HEK293 (cell line): ENCODE measurements around the gene DMAC2L.

Experiments used
- CTCF ChIA-PET: fragments of 350-600 bp; formaldehyde crosslinking; extraction: SDS; loops from one replicate; lab custom pipeline; 2021; ENCODE audit warnings: antibody characterized with exemption; lab: Yijun Ruan, JAX
- POLR2A ChIA-PET: fragments of 300-600 bp; formaldehyde crosslinking; extraction: SDS; loops from one replicate; lab custom pipeline; 2020; ENCODE audit warnings: antibody characterized with exemption, inconsistent platforms; lab: Yijun Ruan, JAX
- H3K27ac ChIP-seq: fragments of 200-500 bp; sonication (Bioruptor generic); 2 replicates; pipeline ENCODE4 v1.5.1; 2014; ENCODE audit warnings: low read depth, low read length, control low read depth, inconsistent platforms; ENCODE audit errors: extremely low read depth
- H3K36me3 ChIP-seq, 2 experiments: fragments of 200-500 bp in 1 of 2; sonication (Bioruptor generic) in 1 of 2; 1 replicate in 1 of 2; 2 replicates in 1 of 2; pipeline ENCODE4 v1.5.1; 2014 to 2017; ENCODE audit warnings: inconsistent platforms in 2 of 2, low read length in 2 of 2; ENCODE audit not compliant: control insufficient read depth in 2 of 2, insufficient read depth in 1 of 2
- H3K4me1 ChIP-seq: fragments of 200-500 bp; sonication (Bioruptor generic); 2 replicates; pipeline ENCODE4 v1.5.1; 2014; ENCODE audit warnings: mild to moderate bottlenecking, low read length, inconsistent platforms; ENCODE audit not compliant: control insufficient read depth, insufficient read depth
- H3K4me3 ChIP-seq: 2 replicates; pipeline ENCODE4 v1.5.1; 2011; ENCODE audit warnings: low read depth, mild to moderate bottlenecking, control low read depth, low read length, moderate library complexity
- H3K9me3 ChIP-seq: fragments of 200-500 bp; sonication (Bioruptor generic); 2 replicates; pipeline ENCODE4 v1.5.1; 2014; ENCODE audit warnings: low read depth, low read length, inconsistent platforms; ENCODE audit not compliant: control insufficient read depth, insufficient read depth
- HOXC10 ChIP-seq: sonication (generic); formaldehyde crosslinking; IDR thresholded peaks from 2 replicates; pipeline ENCODE4 v1.8.1; 2023; ENCODE audit warnings: mild to moderate bottlenecking, missing genetic modification reagents
- REPIN1 ChIP-seq: fragments of 450-650 bp; formaldehyde crosslinking; IDR thresholded peaks from 2 replicates; pipeline ENCODE4 v1.5.1; 2017; ENCODE audit warnings: missing biosample characterization, missing genetic modification characterization, low read depth
- SETDB1 ChIP-seq: IDR thresholded peaks from one replicate; pipeline ENCODE4 v1.6.1; 2017; ENCODE audit warnings: mild to moderate bottlenecking, low read length, moderate library complexity, mixed read lengths; ENCODE audit not compliant: insufficient read length
- SP7 ChIP-seq: fragments of 450-650 bp; formaldehyde crosslinking; IDR thresholded peaks from 2 replicates; pipeline ENCODE4 v1.5.1; 2016; ENCODE audit warnings: missing biosample characterization, missing genetic modification characterization
- ZFHX2 ChIP-seq: fragments of 450-650 bp; formaldehyde crosslinking; conservative IDR thresholded peaks from 2 replicates; pipeline ENCODE4 v1.5.1; 2016; ENCODE audit warnings: missing biosample characterization, missing genetic modification characterization
- ZNF132 ChIP-seq: fragments of 450-650 bp; formaldehyde crosslinking; IDR thresholded peaks from 2 replicates; pipeline ENCODE4 v1.5.1; 2017; ENCODE audit warnings: missing biosample characterization, missing genetic modification characterization, borderline replicate concordance
- ZNF157 ChIP-seq: fragments of 450-650 bp; formaldehyde crosslinking; IDR thresholded peaks from 2 replicates; pipeline ENCODE4 v1.5.1; 2016; ENCODE audit warnings: missing biosample characterization, missing genetic modification characterization
- ZNF23 ChIP-seq: fragments of 450-650 bp; formaldehyde crosslinking; IDR thresholded peaks from 2 replicates; pipeline ENCODE4 v1.5.1; 2016; ENCODE audit warnings: missing biosample characterization, missing genetic modification characterization, borderline replicate concordance
- ZNF24 ChIP-seq: fragments of 450-650 bp; formaldehyde crosslinking; IDR thresholded peaks from 2 replicates; pipeline ENCODE4 v1.5.1; 2016; ENCODE audit warnings: missing biosample characterization, missing genetic modification characterization
- ZNF510 ChIP-seq: fragments of 450-650 bp; formaldehyde crosslinking; IDR thresholded peaks from 2 replicates; pipeline ENCODE4 v1.5.1; 2018; ENCODE audit warnings: mild to moderate bottlenecking, missing genetic modification characterization, missing biosample characterization; ENCODE audit not compliant: insufficient replicate concordance
- ZNF623 ChIP-seq: fragments of 450-650 bp; formaldehyde crosslinking; IDR thresholded peaks from 2 replicates; pipeline ENCODE4 v1.5.1; 2016; ENCODE audit warnings: missing biosample characterization, missing genetic modification characterization
- ZNF626 ChIP-seq: fragments of 450-650 bp; sonication (Bioruptor Pico); formaldehyde crosslinking; IDR thresholded peaks from 2 replicates; pipeline ENCODE4 v1.5.1; 2018; ENCODE audit warnings: missing biosample characterization, missing genetic modification characterization, inconsistent platforms
- ZNF768 ChIP-seq: fragments of 450-650 bp; formaldehyde crosslinking; IDR thresholded peaks from 2 replicates; pipeline ENCODE4 v1.5.1; 2018; ENCODE audit warnings: missing biosample characterization, mild to moderate bottlenecking, missing genetic modification characterization
- ZSCAN30 ChIP-seq: fragments of 450-650 bp; IDR thresholded peaks from 2 replicates; pipeline ENCODE4 v1.5.1; 2018; ENCODE audit warnings: missing biosample characterization, mild to moderate bottlenecking, missing genetic modification characterization, moderate library complexity
- ZXDB ChIP-seq: fragments of 450-650 bp; formaldehyde crosslinking; IDR thresholded peaks from 2 replicates; pipeline ENCODE4 v1.5.1; 2016; ENCODE audit warnings: missing biosample characterization, missing genetic modification characterization
- TF ChIP-seq, protein P1 (sequence below): fragments of 450-650 bp; formaldehyde crosslinking; IDR thresholded peaks from 2 replicates; pipeline ENCODE4 v1.5.1; 2017; ENCODE audit warnings: missing biosample characterization, missing genetic modification characterization
- TF ChIP-seq, protein P2 (sequence below): fragments of 450-650 bp; formaldehyde crosslinking; conservative IDR thresholded peaks from 2 replicates; pipeline ENCODE4 v1.5.1; 2016; ENCODE audit warnings: low read depth, missing biosample characterization, missing genetic modification characterization
- TF ChIP-seq, protein P3 (sequence below): fragments of 450-650 bp; formaldehyde crosslinking; IDR thresholded peaks from 2 replicates; pipeline ENCODE4 v1.5.1; 2016; ENCODE audit warnings: missing biosample characterization, missing genetic modification characterization

The DMAC2L gene

DNA sequence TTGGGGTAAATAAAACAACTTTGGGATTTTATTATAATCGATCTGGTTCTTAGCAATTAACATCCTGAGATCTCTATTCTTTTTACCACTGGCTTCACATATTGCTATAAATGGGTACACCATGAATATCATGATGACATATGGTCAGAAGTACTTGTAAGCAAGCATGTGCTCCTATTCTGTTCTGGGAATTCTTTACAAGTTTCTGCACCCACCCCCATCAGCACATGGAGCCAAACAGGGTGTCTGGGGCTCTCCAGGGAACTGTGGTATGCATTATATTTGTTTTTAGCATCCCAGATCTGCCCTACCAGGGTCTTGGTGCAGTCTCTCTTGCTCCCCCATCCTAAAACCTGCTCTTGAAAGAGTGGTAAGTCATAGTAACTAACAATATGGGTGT, 31.3 kb downstream of the DMAC2L start:
- TF ChIP-seq ZNF132 (tag by site-specific recombination) (no peak), ZFHX2 (tag by site-specific recombination) (no peak), REPIN1 (no peak), ZSCAN30 (tag by site-specific recombination) (no peak), ZNF510 (tag by site-specific recombination) (no peak), ZNF157 (tag by site-specific recombination) (no peak), SETDB1 (no peak), ZNF23 (tag by site-specific recombination) (no peak), ZNF623 (tag by site-specific recombination) (no peak), ZNF24 (tag by site-specific recombination) (no peak), SP7 (tag by site-specific recombination) (no peak), ZNF626 (tag by site-specific recombination) (no peak), ZXDB (tag by site-specific recombination) (no peak), ZNF768 (no peak), HOXC10 (CRISPR knock-in tag) (no peak)
- TF ChIP-seq, protein P1, sequence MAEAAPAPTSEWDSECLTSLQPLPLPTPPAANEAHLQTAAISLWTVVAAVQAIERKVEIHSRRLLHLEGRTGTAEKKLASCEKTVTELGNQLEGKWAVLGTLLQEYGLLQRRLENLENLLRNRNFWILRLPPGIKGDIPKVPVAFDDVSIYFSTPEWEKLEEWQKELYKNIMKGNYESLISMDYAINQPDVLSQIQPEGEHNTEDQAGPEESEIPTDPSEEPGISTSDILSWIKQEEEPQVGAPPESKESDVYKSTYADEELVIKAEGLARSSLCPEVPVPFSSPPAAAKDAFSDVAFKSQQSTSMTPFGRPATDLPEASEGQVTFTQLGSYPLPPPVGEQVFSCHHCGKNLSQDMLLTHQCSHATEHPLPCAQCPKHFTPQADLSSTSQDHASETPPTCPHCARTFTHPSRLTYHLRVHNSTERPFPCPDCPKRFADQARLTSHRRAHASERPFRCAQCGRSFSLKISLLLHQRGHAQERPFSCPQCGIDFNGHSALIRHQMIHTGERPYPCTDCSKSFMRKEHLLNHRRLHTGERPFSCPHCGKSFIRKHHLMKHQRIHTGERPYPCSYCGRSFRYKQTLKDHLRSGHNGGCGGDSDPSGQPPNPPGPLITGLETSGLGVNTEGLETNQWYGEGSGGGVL (tag by site-specific recombination): no peak
- TF ChIP-seq, protein P2, sequence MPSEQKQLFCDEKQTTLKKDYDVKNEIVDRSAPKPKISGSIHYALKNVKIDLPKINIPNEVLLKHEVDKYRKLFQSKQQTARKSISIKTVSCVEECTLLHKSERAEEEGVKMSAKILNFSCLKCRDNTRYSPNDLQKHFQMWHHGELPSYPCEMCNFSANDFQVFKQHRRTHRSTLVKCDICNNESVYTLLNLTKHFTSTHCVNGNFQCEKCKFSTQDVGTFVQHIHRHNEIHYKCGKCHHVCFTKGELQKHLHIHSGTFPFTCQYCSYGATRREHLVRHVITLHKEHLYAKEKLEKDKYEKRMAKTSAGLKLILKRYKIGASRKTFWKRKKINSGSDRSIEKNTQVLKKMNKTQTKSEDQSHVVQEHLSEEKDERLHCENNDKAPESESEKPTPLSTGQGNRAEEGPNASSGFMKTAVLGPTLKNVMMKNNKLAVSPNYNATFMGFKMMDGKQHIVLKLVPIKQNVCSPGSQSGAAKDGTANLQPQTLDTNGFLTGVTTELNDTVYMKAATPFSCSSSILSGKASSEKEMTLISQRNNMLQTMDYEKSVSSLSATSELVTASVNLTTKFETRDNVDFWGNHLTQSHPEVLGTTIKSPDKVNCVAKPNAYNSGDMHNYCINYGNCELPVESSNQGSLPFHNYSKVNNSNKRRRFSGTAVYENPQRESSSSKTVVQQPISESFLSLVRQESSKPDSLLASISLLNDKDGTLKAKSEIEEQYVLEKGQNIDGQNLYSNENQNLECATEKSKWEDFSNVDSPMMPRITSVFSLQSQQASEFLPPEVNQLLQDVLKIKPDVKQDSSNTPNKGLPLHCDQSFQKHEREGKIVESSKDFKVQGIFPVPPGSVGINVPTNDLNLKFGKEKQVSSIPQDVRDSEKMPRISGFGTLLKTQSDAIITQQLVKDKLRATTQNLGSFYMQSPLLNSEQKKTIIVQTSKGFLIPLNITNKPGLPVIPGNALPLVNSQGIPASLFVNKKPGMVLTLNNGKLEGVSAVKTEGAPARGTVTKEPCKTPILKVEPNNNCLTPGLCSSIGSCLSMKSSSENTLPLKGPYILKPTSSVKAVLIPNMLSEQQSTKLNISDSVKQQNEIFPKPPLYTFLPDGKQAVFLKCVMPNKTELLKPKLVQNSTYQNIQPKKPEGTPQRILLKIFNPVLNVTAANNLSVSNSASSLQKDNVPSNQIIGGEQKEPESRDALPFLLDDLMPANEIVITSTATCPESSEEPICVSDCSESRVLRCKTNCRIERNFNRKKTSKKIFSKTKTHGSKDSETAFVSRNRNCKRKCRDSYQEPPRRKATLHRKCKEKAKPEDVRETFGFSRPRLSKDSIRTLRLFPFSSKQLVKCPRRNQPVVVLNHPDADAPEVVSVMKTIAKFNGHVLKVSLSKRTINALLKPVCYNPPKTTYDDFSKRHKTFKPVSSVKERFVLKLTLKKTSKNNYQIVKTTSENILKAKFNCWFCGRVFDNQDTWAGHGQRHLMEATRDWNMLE (tag by site-specific recombination): no peak
- TF ChIP-seq, protein P3, sequence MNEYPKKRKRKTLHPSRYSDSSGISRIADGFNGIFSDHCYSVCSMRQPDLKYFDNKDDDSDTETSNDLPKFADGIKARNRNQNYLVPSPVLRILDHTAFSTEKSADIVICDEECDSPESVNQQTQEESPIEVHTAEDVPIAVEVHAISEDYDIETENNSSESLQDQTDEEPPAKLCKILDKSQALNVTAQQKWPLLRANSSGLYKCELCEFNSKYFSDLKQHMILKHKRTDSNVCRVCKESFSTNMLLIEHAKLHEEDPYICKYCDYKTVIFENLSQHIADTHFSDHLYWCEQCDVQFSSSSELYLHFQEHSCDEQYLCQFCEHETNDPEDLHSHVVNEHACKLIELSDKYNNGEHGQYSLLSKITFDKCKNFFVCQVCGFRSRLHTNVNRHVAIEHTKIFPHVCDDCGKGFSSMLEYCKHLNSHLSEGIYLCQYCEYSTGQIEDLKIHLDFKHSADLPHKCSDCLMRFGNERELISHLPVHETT (tag by site-specific recombination): no peak
- Histone ChIP-seq H3K36me3 (no peaks in the 10 kb centered on the region), H3K4me1 (peaks cover 14% of the 10 kb centered on the region; the same call in 1 of the 2 replicates), H3K27ac (no peak overlapping the region), H3K9me3 (no peaks in the 10 kb centered on the region), H3K4me3 (no peak overlapping the region)
- ChIA-PET CTCF (interaction anchor here (1.1 kb wide), 2 partner anchors 23 to 430 kb away, joined by 5 read pairs; no protein-coding TSS in a partner anchor), POLR2A (interaction anchor here (1.1 kb wide), 1 partner anchor 188 kb away, joined by 4 read pairs; no protein-coding TSS in a partner anchor)
